ENCODE results near the gene WNT3A. TPM values are rescaled to one million over a fixed set of nuclear protein-coding genes. Genes with fewer than 3 reads are reported as not detected.

Gene WNT3A
- total and polyA plus RNA-seq, 2 donors (not counting 3 experiments of a cell fraction or from before 2014, with no cell fraction given), result not detected

GRCh38 chr1:228050571-228051231, 43.9 kb downstream of the WNT3A start:
- BruUV-seq (replicated peaks), result no TSS peak
- TF ChIP-seq MYC (IDR thresholded peaks at IDR 0.05; ENCODE audit: low read depth, low read length) (no peak), FOS (IDR thresholded peaks at IDR 0.05; ENCODE audit: borderline replicate concordance, insufficient read depth, low read length) (no peak), GATA2 (IDR thresholded peaks at IDR 0.05; ENCODE audit: insufficient read depth, insufficient read length, low read depth, low read length) (no peak), JUN (IDR thresholded peaks at IDR 0.05; ENCODE audit: borderline replicate concordance, insufficient read depth, insufficient read length, low read depth) (no peak), POLR2A (IDR thresholded peaks at IDR 0.05; ENCODE audit: low read depth, low read length) (no peak), POLR2AphosphoS5 (IDR thresholded peaks at IDR 0.05; ENCODE audit: insufficient read depth, low read depth, low read length) (no peak), EZH2 (IDR thresholded peaks at IDR 0.05; ENCODE audit: borderline replicate concordance, low read depth, low read length, severe bottlenecking) (no peak), CTCF (IDR thresholded peaks at IDR 0.05; ENCODE audit: extremely low read depth in 1 of 2, insufficient read depth in 1 of 2, low read depth in 1 of 2, low read length in 2 of 2) (no peak)
- TF ChIP-seq, protein P1, sequence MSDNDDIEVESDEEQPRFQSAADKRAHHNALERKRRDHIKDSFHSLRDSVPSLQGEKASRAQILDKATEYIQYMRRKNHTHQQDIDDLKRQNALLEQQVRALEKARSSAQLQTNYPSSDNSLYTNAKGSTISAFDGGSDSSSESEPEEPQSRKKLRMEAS (IDR thresholded peaks at IDR 0.05; ENCODE audit: insufficient read depth, insufficient read length), result no peak
- H3K27ac ChIP-seq (ENCODE audit: insufficient read depth, low read depth, low read length), result no peak overlapping the region
- no peaks in the 10 kb centered on the region for H3K4me1 ChIP-seq (ENCODE audit: control insufficient read depth, extremely low read depth, insufficient read depth, low read length)
- dilution Hi-C loops (cut with MboI; ENCODE audit: extremely low pct_ligation_motif_present, low sequenced_read_pairs), result no loop called here
- H3K79me2 ChIP-seq (ENCODE audit: control insufficient read depth, insufficient read depth, low read length), result no peaks in the 10 kb centered on the region
- ChIA-PET CTCF (no interaction called here), POLR2A (no interaction called here)
- no peaks in the 10 kb centered on the region for H3K9me1 ChIP-seq (replicated peaks; ENCODE audit: control insufficient read depth, extremely low read depth, insufficient read depth, low read length)
- H3K9me3 ChIP-seq (replicated peaks; ENCODE audit: control insufficient read depth, insufficient read depth, low read length), result no peaks in the 10 kb centered on the region
- H3K36me3 ChIP-seq (ENCODE audit: control insufficient read depth in 2 of 2, extremely low read depth in 1 of 2, insufficient read depth in 2 of 2, low read length in 2 of 2), result no peaks in the 10 kb centered on the region
- H3K4me2 ChIP-seq (ENCODE audit: insufficient read depth, low read length), result no peak overlapping the region
- FAIRE-seq, result no peak
- intact Hi-C loops (cut with micrococcal nuclease), result no loop called here
- H4K20me1 ChIP-seq (replicated peaks; ENCODE audit: control insufficient read depth, extremely low read depth, insufficient read depth, low read length), result no peaks in the 10 kb centered on the region
- H3K27me3 ChIP-seq (ENCODE audit: control insufficient read depth in 2 of 2, insufficient read depth in 2 of 2, low read length in 2 of 2), result peaks cover 4 to 6% of the 10 kb centered on the region in 2 experiments
- H3K9ac ChIP-seq (replicated peaks; ENCODE audit: extremely low read depth, insufficient read depth, low read length), result no peak overlapping the region
- no peak overlapping the region for H2AFZ ChIP-seq (ENCODE audit: low read depth, low read length)
- DNase-seq (ENCODE audit: low read depth, low spot score), result no peak
- H3K4me3 ChIP-seq (replicated peaks in 1 of 3; ENCODE audit: insufficient read depth in 1 of 3, low read depth in 1 of 3, low read length in 3 of 3), result no peak overlapping the region

Data from endothelial cell of umbilical vein (primary cell).